ENCODE data around the gene NHSL1.
"Not testable (repeated sequence)": the region's sequence is repeated elsewhere in the genome, so short reads cannot be mapped to it uniquely, and the experiment has no call there.

Gene NHSL1

DNA sequence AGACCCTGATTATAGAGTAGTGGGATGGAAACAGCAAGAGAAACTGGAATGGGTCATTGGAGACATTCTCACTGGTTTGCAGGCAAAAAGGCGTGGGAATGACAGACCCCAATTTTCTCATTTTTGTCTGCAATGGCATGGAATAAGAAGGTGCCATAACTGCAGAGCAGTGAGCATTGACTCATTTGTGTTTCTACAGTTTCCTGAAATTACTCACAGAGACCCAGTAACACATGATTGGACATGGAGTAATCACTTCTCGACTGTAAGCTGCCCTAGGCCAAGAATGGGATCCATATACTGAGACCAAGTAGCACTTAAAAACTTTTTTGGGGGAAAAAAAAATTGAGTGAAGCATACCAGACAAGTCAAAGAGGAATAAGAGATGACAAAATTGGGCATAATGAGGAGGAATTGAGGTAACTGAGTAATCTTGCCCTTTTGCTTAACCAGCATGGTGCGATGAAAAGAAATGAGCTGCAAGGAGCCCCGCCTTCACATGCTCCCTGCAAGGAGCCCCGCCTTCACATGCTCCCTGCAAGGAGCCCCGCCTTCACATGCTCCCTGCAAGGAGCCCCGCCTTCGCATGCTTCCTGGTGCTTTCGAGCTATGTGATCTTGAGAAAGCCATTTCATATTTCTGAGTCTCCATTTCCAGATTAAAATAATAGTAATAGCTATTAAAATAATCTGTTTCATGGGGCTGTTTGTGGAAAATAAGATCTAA, 44.1 kb downstream of the NHSL1 start:
- DNase-seq = peak; percentile 38

- no peak for DNase-seq
These were observed 48.3 kb downstream of the NHSL1 start for GRCh38 chr6:138451043-138451442.

DNA sequence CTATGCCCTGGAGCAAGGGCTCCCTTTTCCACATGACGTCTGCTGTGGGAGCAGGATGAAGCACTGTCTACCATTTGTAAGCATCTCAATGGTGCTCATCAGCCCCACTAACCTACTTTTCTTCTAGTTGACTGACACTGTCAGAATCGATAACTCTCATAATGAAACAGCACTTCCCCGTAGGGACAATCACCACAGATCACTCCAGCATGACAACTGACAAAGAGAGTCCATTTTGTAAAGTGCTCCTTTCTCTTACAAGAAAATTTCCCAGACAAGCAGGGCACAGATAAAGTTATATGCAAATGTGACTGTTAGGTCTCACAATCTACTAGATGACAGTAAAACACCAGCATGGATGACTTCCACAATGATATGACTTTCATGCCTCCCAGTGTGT, 48.8 kb downstream of the NHSL1 start:
- no peak for DNase-seq

DNA sequence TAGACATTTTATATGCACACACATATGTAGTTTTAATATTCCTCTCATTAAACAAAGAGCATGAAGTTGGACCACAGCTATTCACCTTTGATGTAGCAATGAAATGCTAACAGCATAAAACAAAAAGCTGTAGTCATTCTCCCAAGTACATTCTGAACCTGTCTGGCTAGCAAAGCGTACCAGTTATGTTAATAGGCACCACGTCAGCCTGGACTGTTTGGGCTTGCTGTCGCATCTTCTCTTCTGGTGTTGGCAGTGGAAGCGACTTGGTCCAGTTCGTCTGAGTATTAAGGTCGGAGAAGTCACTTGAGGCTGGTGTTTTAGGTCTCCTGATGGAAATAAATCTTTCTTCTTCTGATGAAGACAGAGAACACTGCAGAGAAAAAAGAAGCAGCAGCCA, 52.5 kb downstream of the NHSL1 start:
- DNase-seq = no peak

- no peak for DNase-seq
These were observed 55.3 kb downstream of the NHSL1 start for GRCh38 chr6:138443979-138444378.

DNA sequence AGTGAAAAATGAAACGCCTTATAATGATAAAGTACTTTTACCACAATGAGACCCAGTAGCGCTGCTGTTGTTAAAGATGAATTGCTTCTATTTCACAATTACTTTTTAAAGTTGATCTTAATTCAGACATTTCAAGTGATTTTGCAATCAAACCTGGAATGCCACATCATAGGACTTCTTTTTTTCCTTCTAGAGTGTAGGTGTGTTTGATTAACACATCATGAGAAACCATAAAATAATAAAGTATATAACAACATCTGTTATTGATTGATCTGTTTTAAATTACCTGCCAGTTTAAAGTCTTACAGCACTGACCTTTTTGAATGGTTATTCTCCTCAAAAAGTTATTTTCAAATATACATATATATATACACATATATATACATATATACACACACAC, 56.6 kb downstream of the NHSL1 start:
- no peak for DNase-seq

GRCh38 chr6:138441965-138442364, 57.3 kb downstream of the NHSL1 start:
- no peak for DNase-seq

- no peak for DNase-seq
These were observed 58.4 kb downstream of the NHSL1 start for GRCh38 chr6:138440758-138441357.

DNA sequence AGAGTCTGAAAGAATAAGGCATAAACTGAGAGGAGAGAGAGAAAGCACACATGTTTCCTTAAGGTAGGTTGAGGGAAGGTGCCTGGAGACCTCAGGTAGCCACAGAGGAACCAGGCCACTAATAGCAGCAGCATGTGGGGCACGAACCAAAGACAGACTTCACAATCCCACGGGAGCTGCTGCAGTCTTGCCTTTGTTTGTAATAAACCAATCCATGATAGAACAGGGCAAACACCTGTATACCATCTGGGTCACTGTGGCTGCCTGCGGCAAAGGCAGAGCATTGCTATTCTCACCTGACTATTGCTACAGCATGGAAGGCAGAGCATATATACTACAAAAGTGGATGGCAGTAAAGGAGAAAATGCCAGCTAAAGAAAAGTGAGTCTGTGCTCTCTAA, 59.0 kb downstream of the NHSL1 start:
- no peak for DNase-seq

DNA sequence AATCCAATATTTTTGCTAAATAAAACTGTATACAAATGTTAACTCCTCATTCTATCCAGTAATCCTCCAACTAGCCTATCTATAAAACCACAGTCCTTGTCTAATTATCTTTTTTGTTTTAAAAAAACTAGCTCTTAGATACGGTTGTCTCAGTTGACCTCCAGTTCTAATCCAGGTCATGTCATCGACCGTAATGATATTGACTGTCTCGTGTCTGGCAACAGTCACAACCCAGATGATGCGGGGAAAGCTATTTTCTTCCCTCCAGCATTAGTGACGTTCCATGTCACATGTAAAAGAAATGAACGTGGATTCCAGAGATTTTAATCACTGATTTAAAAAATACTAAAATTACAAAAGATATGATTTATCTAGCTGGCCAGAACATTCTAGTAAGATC, 59.7 kb downstream of the NHSL1 start:
- no peak for DNase-seq

DNA sequence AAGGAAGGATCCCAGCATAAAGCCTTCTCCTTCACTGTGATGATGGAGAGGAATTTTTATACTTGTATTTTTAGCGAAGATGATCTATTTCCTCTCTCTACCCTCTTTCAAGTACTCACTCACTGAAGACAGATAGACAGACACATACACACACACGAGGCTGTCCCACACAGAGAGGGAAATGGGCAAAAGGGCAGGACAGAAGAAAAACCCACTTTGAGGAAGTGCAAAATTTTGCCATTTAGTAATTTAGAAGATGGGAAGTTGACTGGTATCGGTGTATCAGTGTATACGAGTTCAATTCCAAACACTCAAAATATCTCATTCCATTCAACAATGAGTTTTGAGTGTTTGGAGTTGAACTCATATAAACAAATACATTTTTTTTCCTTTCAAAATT, 64.4 kb downstream of the NHSL1 start:
- DNase-seq = no peak

GRCh38 chr6:138434096-138434495, 65.2 kb downstream of the NHSL1 start:
- DNase-seq = no peak

- no peak for DNase-seq
These were observed 67.3 kb downstream of the NHSL1 start for GRCh38 chr6:138432063-138432356.

DNA sequence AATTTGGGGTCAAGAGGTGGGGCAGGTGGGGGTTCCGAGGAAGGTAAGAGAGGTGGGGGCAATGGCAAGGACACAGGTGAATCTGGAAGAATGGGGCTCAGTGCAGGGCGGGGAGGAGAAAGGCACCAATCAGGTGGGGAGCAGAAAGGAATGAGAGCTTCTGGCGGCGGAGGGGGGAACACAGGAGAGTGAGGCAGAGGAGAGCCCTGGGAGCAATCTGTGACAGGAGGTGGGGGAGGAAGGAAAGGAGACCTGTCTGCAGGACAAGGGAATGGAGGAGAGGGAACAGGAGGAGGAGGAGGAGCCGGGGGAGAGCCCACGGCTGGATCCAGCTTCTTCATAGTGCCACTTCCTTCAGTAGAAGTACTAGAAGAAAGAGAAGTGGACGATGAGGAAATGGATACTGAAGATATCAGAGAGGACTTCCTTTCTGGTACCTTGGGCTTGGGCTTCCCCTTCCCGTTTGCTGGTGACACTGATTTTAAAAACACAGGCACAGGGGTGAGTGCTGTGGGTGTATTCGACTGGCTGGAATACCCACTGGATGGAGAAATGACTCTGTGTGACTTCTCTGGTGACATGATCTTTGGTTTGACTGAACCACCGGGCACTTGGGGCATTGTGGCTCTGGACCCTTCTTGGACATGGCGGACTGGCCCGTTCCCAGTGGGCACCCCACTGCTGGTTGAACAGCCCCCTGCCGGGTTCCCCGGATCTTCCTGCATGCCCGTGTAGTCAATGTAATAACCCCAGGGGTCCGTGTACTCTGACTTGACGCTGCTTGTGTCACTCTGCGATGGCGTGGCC, 67.8 kb downstream of the NHSL1 start:
- DNase-seq = no peak

DNA sequence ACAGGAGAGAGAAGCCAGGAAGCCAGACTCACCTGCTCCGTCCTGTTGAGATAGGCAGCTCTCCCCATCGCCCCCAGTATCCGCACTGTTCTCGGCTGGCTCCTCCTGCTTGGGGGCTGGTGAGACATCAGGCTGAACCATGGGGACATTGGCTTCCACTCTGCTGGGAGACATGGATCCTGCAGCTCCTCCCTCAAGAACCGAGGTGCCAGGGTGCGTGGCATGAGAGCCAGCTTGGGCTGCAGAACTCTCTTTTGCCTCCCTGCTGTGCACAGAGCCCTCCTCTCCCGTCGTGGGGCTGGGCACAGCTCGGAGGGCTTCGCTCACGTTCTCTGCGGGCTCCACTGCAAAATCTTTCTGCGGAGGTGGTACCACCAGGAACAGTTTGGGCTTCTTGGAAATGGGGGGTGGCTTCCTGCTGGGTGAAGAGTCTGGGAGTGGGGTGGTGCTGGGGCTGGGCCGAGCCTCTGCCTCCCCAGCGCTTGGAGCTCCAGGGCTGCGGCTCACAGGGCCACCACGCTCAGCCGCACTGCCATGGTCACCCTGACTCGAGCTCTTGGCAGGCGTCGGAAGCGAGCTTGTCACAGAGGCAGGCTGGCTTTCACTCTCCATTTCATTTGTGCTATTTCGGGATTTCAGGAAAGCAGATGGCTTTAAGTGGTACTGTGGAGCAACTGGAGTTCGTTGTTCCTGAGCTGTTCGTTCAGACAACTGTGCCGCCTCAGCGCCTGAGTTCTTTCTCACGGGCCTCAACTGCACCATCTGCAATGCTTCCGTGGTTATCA, 68.7 kb downstream of the NHSL1 start:
- DNase-seq = no peak

DNA sequence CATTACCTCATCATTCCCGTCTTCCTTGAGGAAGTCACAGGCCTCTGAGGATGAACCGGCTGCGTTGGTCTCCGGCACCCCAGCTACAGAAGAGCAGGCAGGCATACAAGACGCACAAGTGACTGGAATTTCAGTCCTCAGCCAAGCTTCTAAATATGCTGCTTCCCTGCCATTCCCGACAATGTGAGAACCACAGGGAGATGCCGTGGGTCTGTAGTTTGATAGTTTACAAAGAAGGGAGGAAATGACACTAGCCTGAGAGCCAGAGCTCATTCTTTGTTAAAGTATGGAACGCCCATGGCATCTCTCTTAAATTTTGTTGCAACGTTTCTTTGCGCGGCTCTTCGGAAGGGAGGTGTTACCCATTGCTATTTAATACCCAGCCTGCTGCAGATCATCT, 69.5 kb downstream of the NHSL1 start:
- no peak for DNase-seq

GRCh38 chr6:138428944-138429598, 70.2 kb downstream of the NHSL1 start:
- DNase-seq = no peak

- DNase-seq = no peak
These were observed 71.6 kb downstream of the NHSL1 start for GRCh38 chr6:138427701-138428100.

- no peak for DNase-seq
These were observed 72.7 kb downstream of the NHSL1 start for GRCh38 chr6:138426500-138427123.

- DNase-seq = not testable (repeated sequence)
These were observed 74.0 kb downstream of the NHSL1 start for GRCh38 chr6:138425256-138425655.

DNA sequence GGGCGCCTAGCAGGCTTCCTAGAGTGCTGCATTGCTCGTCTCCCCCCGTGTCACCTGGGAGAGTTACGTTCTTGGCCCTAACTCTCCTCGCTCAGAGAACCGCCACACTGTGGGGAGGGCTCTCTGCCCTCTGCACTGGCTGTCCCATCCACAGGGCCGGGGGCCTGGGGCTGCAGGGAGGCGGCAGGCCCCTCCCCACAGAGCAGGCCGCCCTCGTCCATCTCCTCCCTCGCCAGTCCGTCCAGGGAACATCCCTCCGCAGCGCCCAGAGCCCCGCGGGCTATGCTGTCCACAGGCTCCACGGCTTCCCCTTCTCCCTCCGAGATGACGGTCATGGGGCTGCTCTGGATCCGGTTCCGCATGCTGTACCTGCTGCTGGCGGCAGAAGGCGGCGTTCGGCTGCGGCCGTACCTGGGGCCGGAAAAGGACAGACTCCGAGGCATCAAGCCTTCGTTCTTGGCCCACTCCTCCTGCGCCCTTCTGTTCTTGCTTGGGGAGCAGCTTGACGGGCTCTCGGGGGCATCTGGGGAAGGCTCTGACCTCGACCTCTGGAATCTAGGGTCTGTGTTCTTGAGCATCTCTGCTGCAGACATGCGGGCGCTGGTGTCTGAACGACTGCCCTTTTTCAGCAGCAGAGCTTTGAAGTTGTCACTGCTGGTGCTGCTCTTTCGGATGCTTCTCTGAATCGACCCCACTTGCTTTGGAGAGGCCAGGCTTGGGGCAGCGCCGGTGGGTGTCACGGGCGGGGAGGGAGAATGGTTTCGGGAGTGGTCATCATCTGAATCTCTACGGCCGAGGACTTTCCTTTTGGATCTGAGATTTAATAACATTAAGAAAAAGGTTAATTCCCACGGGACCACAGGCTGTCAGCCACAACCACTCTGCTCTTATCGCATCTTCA, 75.0 kb downstream of the NHSL1 start:
- no peak for DNase-seq

All from activated CD8-positive, alpha-beta memory T cell treated with anti-CD3 and anti-CD28 coated beads, Interleukin-2, amount 50 U/mL, for 4 hours (primary cell).